Astrocyte of the spinal cord (primary cell): Measurements from ENCODE around the gene TESK2.
"Not testable (repeated sequence)": the region's sequence is repeated elsewhere in the genome, so short reads cannot be mapped to it uniquely, and the experiment has no call there.

Experiments
- DNase-seq: peaks from one replicate; pipeline ENCODE4 v3.0.0; 2011; ENCODE audit warnings: low read depth, low spot score
- H3K4me3 ChIP-seq: 2 replicates; pipeline ENCODE4 v1.5.1; 2011; ENCODE audit warnings: low read depth, mild to moderate bottlenecking, low read length, moderate library complexity
- in situ Hi-C: cut with HindIII; loops from 2 replicates; pipeline ENCODE4 v1.10.0; 2017; ENCODE audit warnings: low sequenced_read_pairs
- TF ChIP-seq, protein P1 (sequence below): IDR thresholded peaks from 2 replicates; pipeline ENCODE4 v1.5.1; 2012; ENCODE audit warnings: low read depth, mild to moderate bottlenecking, low read length, inconsistent platforms

TESK2 gene

DNA sequence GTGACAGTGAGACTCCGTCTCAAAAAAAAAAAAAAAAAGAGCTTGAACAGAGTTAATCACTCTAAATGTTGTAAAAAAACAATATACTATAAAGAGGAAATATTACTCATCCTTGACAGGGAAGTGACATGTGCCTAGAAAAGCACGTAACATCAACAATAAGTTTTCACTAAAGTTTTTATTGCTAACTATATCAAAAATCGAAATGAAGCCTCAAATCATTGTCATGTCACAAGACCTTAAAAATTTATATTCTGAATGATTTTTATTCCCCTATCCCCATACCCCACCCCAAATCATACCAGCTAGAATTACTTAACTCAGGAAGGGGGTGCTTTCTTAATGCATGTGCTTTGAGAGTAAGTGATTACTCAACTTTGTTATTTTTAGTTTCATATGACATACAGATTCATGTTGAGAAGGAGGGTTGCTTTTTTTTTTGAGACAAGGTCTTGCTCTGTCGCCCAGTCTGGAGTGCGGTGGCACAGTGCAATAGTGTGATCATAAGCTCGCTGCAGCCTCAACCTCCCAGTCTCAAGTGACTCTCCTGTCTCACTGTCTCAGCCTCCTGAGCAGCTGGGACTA is 97.2 kb downstream of the TESK2 start:
- H3K4me3 ChIP-seq: no peak overlapping the region
- TF ChIP-seq, protein P1, sequence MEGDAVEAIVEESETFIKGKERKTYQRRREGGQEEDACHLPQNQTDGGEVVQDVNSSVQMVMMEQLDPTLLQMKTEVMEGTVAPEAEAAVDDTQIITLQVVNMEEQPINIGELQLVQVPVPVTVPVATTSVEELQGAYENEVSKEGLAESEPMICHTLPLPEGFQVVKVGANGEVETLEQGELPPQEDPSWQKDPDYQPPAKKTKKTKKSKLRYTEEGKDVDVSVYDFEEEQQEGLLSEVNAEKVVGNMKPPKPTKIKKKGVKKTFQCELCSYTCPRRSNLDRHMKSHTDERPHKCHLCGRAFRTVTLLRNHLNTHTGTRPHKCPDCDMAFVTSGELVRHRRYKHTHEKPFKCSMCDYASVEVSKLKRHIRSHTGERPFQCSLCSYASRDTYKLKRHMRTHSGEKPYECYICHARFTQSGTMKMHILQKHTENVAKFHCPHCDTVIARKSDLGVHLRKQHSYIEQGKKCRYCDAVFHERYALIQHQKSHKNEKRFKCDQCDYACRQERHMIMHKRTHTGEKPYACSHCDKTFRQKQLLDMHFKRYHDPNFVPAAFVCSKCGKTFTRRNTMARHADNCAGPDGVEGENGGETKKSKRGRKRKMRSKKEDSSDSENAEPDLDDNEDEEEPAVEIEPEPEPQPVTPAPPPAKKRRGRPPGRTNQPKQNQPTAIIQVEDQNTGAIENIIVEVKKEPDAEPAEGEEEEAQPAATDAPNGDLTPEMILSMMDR: no peak
- DNase-seq: no peak
- in situ Hi-C loops: no loop called here

DNA sequence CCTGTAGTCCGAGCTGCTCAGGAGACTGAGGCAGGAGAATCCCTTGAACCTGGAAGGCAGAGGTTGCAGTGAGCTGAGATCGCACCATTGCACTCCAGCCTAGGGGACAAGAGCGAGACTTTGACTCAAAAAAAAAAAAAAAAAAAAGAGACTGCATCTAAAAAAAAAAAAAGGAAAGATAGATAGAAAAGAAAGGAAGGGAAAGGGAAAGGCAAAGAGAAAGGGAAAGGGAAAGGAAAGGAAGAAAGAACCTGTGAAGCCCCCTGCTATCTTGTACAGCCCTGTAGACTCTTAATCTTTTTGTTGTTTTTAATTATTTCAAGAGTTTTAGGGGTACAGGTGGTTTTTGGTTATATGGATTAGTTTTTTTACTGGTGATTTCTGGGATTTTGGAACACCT is 104.7 kb downstream of the TESK2 start:
- no peak overlapping the region for H3K4me3 ChIP-seq
- no peak for DNase-seq
- TF ChIP-seq, protein P1: no peak
- in situ Hi-C loops: no loop called here

DNA sequence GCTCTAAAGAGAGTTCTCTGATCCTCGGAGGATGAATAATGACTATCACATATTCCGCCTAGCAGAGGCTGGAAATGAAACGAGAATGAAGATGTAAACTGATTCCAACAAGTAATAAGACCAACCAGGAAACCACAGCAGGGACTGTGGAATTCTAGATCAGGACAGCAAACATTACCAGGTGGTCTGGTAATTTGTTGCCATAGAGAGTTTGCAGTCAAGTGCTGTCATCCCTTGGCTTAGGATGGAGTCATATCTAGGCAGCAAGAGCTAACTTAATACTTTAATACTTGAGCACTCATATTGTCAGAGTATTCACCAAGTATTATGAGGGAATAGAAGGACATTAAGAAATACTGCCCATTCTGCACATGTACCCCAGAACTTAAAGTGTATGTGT is 105.7 kb downstream of the TESK2 start:
- TF ChIP-seq, protein P1: no peak
- peak; percentile 12 for DNase-seq
- in situ Hi-C loops: no loop called here

DNA sequence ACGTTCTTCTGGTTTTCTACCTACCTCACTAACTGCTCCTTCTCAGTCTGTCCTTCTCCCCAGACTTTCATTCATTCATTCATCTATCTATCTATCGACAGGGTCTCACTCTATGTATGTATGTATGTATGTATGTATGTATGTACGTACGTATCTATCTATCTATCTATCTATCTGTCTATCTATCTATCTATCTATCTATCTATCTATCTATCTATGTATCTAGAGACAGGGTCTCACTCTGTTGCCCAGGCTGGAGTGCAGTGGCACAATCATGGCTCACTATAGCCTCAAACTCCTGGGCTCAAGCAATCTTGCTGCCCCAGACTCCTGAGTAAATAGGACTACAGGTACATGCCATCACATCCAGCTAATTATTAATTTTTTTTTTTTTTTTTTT is 106.8 kb downstream of the TESK2 start:
- in situ Hi-C loops, DNase-seq, H3K4me3 ChIP-seq: not testable (repeated sequence)

More for the DNA sequence above, 105.7 kb downstream of the TESK2 start:
- no peak overlapping the region for H3K4me3 ChIP-seq

DNA sequence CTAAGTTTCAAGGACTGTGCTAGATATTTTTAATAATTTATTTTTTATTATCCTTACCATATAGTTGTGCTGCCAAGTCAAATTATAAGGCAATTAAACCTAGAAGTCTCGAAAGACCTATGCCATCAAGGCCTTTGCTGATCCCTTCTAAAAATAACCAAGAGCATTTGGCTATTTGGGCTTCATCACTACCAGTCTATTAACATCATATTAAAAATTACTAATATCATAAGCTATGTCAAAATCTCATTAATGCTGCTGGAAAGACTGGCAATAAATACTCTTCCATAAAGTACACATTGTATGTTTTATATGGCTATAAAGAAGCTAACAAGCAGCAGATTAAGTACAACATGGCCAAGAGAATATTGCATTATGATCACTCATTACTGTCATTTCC is 107.8 kb downstream of the TESK2 start:
- in situ Hi-C loops: no loop called here
- TF ChIP-seq, protein P1: no peak
- no peak overlapping the region for H3K4me3 ChIP-seq

DNA sequence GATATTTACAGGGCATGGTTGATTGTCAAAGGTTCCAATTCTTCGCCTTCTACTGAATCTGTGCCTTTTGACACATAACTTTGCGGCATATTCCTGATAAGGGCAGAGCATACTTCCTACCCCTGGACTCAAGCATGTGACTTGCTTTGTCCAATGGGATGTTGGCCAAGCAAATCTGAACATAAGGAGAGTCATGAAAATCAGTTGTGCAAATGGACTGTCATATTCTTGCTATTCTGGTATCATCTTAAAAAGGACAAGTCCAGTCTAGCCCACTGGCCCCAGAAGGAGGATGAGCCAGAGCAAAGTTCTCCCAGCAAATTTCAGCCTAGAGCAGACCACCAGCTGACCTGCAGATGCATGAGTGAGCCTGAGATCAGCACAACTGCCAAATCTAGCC is 109.7 kb downstream of the TESK2 start:
- H3K4me3 ChIP-seq: no peak overlapping the region
- DNase-seq: no peak
- TF ChIP-seq, protein P1: no peak
- in situ Hi-C loops: no loop called here

More for the DNA sequence above, 107.8 kb downstream of the TESK2 start:
- DNase-seq: no peak

DNA sequence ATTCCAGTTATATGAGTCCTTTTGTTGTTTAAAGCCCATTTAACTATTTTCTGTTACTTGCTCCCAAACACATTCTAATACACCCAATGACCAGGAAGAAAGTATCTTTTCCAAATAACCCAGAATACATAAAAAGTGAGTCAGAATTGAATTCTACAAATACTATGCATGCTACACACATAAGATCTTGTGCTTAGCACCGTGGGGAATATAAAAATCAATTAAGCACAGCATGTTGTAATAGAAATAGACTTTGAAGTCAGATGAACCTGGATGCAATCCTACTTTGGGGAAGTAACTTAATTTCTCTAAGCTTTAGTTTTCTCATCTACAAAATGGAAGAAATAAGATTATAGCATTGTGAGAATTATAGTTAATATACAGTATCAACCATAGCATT is 110.2 kb downstream of the TESK2 start:
- in situ Hi-C loops: no loop called here
- TF ChIP-seq, protein P1: no peak
- H3K4me3 ChIP-seq: no peak overlapping the region
- no peak for DNase-seq
